GM12878 (cell line): ENCODE data around the gene KNSTRN. TPM values are rescaled to one million over a fixed set of nuclear protein-coding genes. Genes with fewer than 3 reads are reported as not detected.
A peak's percentile ranks its signal among the peaks of the same experiment; 100 is the strongest.

ENCODE experiments used
- CBX3 ChIP-seq: fragments of 200-600 bp; sonication (generic); IDR thresholded peaks from 2 replicates; pipeline ENCODE4 v1.6.1; 2016; ENCODE audit warnings: low read depth, borderline replicate concordance
- CBX5 ChIP-seq: sonication (generic); IDR thresholded peaks from 2 replicates; pipeline ENCODE4 v1.6.1; 2016; ENCODE audit warnings: low read depth, moderate library complexity, mild to moderate bottlenecking, inconsistent platforms
- CEBPB ChIP-seq, 2 experiments: fragments of 150-350 bp in 1 of 2; IDR thresholded peaks; 2 replicates each; pipeline ENCODE4 v1.6.1; 2012 to 2014; ENCODE audit warnings: low read depth in 2 of 2, low read length in 2 of 2, borderline replicate concordance in 1 of 2, inconsistent platforms in 1 of 2
- CHD4 ChIP-seq: fragments of 200-600 bp; sonication (generic); IDR thresholded peaks from 2 replicates; pipeline ENCODE4 v1.6.1; 2016; ENCODE audit warnings: mild to moderate bottlenecking
- HDAC6 ChIP-seq: fragments of 200-600 bp; sonication (generic); IDR thresholded peaks from one replicate; pipeline ENCODE4 v1.8.0; 2017; ENCODE audit warnings: antibody characterized with exemption; ENCODE audit not compliant: unreplicated experiment
- MEF2A ChIP-seq: IDR thresholded peaks from 2 replicates; pipeline ENCODE4 v1.6.1; 2011; ENCODE audit warnings: low read depth, mild to moderate bottlenecking, low read length, moderate library complexity; ENCODE audit not compliant: insufficient read depth
- MYC ChIP-seq: IDR thresholded peaks from 2 replicates; pipeline ENCODE4 v1.6.1; 2011; ENCODE audit warnings: mild to moderate bottlenecking, low read length, moderate library complexity, inconsistent platforms; ENCODE audit not compliant: insufficient read depth, insufficient replicate concordance, insufficient read length, severe bottlenecking
- PAX5 ChIP-seq: IDR thresholded peaks from 2 replicates; pipeline ENCODE4 v1.6.1; 2011; ENCODE audit warnings: low read depth, low read length, borderline replicate concordance
- PML ChIP-seq: IDR thresholded peaks from 2 replicates; pipeline ENCODE4 v1.6.1; 2012; ENCODE audit warnings: low read length, inconsistent platforms
- RAD21 ChIP-seq: IDR thresholded peaks from 2 replicates; pipeline ENCODE4 v1.6.1; 2011; ENCODE audit warnings: mild to moderate bottlenecking, low read depth, low read length, moderate library complexity; ENCODE audit not compliant: insufficient read depth
- SMC3 ChIP-seq: IDR thresholded peaks from 2 replicates; pipeline ENCODE4 v1.6.1; 2011; ENCODE audit warnings: low read length, improper control_type of control experiment, borderline replicate concordance
- SP1 ChIP-seq: IDR thresholded peaks from one replicate; pipeline ENCODE4 v1.6.1; 2011; ENCODE audit warnings: low read depth, low read length
- STAT3 ChIP-seq: IDR thresholded peaks from 2 replicates; pipeline ENCODE4 v1.6.1; 2011; ENCODE audit warnings: low read depth, low read length, improper control_type of control experiment
- WRNIP1 ChIP-seq: IDR thresholded peaks from 2 replicates; pipeline ENCODE4 v1.6.1; 2011; ENCODE audit warnings: low read depth, low read length, improper control_type of control experiment, borderline replicate concordance
- ZNF384 ChIP-seq: IDR thresholded peaks from 2 replicates; pipeline ENCODE4 v1.6.1; 2012; ENCODE audit warnings: low read depth, mild to moderate bottlenecking, low read length, improper control_type of control experiment, borderline replicate concordance
- polyA plus RNA-seq, 11 experiments: library from polyadenylated mRNA; depleted of rRNA in 4 of 11; unstranded in 6 of 11; stranded (reverse) in 5 of 11; fragments of >200 nt; fragmentation: Nextera tagmentation in 4 of 11; fragmentation: Illumina TruSeq in 1 of 11; extraction: Ambion mirVana in 4 of 11; extraction: Trizol in 1 of 11; gene quantifications; 1 replicate in 1 of 11; 2 replicates in 10 of 11; pipeline versions ENCODE4 v1.2.1 to v1.2.3, GENCODE V29; 2011 to 2016; ENCODE audit warnings: inconsistent platforms in 2 of 11, missing spikeins in 2 of 11, low read depth in 1 of 11
- total RNA-seq, 4 experiments: library from RNA; depleted of rRNA in 3 of 4; stranded (reverse); fragments of >200 nt in 3 of 4; fragmentation: Illumina TruSeq in 1 of 4; extraction: Trizol in 1 of 4; gene quantifications; 2 replicates each; pipeline versions ENCODE4 v1.2.1 to v1.2.3, GENCODE V29; 2013 to 2021
- TF ChIP-seq, protein P1 (sequence below): fragments of 450-650 bp; IDR thresholded peaks from 2 replicates; pipeline ENCODE4 v1.6.1; 2017; ENCODE audit warnings: mild to moderate bottlenecking, moderate library complexity
- TF ChIP-seq, protein P2 (sequence below): fragments of 450-650 bp; IDR thresholded peaks from 2 replicates; pipeline ENCODE4 v1.6.1; 2017; ENCODE audit warnings: mild to moderate bottlenecking
- TF ChIP-seq, protein P3 (sequence below): fragments of 450-650 bp; formaldehyde crosslinking; IDR thresholded peaks from 2 replicates; pipeline ENCODE4 v1.4.0; 2022; ENCODE audit warnings: mild to moderate bottlenecking, moderate library complexity
- TF ChIP-seq, protein P4 (sequence below): fragments of 150-350 bp; IDR thresholded peaks from 2 replicates; pipeline ENCODE4 v1.6.1; 2014; ENCODE audit warnings: mild to moderate bottlenecking, low read depth, low read length

KNSTRN gene
- total and polyA plus RNA-seq, 10 of the 15 experiments (the other 5 are each of a cell fraction or from before 2014, with no cell fraction given), result 30.3 to 72.1 (median 47.1) TPM

DNA sequence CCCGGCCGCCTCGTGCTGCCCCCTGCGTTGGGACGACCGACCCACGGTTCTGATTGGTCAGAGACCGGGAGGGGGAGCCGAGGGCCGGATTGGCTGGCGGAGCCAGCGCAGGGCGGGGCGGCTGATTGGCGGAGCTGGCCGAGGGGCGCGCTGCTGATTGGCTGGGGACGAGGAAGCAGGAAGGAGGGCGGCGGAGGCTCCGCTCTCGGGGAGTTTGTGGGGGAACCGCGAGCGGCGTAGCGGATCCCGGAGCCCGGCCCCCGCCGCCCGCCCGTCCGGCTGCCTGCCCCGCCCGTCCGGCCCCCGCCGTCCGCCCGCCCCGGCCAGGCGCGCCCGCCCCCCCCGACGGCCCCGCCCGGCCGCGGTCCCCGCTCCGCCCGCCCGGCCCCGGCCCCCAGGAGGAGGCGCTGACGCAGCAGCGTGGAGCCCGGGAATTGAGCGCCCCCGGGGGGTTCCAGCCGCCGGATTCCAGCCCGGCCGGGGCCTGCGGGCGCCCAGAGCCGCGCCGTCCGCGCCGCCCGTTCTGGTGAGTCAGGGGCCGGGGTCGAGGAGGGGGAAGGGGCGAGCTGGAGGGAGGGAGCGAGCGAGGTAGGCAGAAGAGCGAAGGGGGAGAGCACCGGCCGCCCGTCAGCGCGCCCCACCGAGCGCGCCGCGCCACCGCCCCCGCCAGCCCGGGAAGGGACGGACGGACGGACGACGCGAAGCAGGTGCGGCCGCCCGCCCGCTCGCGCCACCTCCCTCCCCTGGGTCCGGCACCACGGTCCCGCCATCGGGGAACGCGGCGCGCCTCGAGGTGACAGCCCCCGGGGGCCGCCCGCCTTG is 58.4 kb downstream of the KNSTRN start, which contains the start of gene BAHD1 (continued):
- TF ChIP-seq PML (no peak), CBX5 (no peak), ZNF384 (no peak), RAD21 (0 out of 2 replicates have a peak, but pooled peaks have one; percentile 21), PAX5 (no peak; the same call in 1 of the 2 replicates), MEF2A (no peak), MYC (no peak), CBX3 (no peak), WRNIP1 (no peak), SMC3 (no peak), HDAC6 (no peak), STAT3 (no peak), CEBPB (IDR thresholded peaks at IDR 0.05; ENCODE audit: borderline replicate concordance in 1 of 2, low read depth in 2 of 2, low read length in 2 of 2) (no peak), CHD4 (no peak), SP1 (peak; percentile 91)
- TF ChIP-seq, protein P1, sequence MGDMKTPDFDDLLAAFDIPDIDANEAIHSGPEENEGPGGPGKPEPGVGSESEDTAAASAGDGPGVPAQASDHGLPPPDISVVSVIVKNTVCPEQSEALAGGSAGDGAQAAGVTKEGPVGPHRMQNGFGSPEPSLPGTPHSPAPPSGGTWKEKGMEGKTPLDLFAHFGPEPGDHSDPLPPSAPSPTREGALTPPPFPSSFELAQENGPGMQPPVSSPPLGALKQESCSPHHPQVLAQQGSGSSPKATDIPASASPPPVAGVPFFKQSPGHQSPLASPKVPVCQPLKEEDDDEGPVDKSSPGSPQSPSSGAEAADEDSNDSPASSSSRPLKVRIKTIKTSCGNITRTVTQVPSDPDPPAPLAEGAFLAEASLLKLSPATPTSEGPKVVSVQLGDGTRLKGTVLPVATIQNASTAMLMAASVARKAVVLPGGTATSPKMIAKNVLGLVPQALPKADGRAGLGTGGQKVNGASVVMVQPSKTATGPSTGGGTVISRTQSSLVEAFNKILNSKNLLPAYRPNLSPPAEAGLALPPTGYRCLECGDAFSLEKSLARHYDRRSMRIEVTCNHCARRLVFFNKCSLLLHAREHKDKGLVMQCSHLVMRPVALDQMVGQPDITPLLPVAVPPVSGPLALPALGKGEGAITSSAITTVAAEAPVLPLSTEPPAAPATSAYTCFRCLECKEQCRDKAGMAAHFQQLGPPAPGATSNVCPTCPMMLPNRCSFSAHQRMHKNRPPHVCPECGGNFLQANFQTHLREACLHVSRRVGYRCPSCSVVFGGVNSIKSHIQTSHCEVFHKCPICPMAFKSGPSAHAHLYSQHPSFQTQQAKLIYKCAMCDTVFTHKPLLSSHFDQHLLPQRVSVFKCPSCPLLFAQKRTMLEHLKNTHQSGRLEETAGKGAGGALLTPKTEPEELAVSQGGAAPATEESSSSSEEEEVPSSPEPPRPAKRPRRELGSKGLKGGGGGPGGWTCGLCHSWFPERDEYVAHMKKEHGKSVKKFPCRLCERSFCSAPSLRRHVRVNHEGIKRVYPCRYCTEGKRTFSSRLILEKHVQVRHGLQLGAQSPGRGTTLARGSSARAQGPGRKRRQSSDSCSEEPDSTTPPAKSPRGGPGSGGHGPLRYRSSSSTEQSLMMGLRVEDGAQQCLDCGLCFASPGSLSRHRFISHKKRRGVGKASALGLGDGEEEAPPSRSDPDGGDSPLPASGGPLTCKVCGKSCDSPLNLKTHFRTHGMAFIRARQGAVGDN, result no peak
- TF ChIP-seq, protein P2, sequence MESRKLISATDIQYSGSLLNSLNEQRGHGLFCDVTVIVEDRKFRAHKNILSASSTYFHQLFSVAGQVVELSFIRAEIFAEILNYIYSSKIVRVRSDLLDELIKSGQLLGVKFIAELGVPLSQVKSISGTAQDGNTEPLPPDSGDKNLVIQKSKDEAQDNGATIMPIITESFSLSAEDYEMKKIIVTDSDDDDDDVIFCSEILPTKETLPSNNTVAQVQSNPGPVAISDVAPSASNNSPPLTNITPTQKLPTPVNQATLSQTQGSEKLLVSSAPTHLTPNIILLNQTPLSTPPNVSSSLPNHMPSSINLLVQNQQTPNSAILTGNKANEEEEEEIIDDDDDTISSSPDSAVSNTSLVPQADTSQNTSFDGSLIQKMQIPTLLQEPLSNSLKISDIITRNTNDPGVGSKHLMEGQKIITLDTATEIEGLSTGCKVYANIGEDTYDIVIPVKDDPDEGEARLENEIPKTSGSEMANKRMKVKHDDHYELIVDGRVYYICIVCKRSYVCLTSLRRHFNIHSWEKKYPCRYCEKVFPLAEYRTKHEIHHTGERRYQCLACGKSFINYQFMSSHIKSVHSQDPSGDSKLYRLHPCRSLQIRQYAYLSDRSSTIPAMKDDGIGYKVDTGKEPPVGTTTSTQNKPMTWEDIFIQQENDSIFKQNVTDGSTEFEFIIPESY, result no peak
- TF ChIP-seq, protein P3, sequence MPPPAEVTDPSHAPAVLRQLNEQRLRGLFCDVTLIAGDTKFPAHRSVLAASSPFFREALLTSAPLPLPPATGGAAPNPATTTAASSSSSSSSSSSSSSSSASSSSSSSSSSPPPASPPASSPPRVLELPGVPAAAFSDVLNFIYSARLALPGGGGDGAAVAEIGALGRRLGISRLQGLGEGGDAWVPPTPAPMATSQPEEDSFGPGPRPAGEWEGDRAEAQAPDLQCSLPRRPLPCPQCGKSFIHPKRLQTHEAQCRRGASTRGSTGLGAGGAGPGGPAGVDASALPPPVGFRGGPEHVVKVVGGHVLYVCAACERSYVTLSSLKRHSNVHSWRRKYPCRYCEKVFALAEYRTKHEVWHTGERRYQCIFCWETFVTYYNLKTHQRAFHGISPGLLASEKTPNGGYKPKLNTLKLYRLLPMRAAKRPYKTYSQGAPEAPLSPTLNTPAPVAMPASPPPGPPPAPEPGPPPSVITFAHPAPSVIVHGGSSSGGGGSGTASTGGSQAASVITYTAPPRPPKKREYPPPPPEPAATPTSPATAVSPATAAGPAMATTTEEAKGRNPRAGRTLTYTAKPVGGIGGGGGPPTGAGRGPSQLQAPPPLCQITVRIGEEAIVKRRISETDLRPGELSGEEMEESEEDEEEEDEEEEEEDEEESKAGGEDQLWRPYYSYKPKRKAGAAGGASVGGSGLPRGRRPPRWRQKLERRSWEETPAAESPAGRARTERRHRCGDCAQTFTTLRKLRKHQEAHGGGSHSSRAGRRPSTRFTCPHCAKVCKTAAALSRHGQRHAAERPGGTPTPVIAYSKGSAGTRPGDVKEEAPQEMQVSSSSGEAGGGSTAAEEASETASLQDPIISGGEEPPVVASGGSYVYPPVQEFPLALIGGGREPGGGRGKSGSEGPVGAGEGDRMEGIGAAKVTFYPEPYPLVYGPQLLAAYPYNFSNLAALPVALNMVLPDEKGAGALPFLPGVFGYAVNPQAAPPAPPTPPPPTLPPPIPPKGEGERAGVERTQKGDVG (CRISPR knock-in tag), result no peak
- TF ChIP-seq, protein P4, sequence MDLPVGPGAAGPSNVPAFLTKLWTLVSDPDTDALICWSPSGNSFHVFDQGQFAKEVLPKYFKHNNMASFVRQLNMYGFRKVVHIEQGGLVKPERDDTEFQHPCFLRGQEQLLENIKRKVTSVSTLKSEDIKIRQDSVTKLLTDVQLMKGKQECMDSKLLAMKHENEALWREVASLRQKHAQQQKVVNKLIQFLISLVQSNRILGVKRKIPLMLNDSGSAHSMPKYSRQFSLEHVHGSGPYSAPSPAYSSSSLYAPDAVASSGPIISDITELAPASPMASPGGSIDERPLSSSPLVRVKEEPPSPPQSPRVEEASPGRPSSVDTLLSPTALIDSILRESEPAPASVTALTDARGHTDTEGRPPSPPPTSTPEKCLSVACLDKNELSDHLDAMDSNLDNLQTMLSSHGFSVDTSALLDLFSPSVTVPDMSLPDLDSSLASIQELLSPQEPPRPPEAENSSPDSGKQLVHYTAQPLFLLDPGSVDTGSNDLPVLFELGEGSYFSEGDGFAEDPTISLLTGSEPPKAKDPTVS, result no peak
